CD4-positive, CD25-positive, alpha-beta regulatory T cell (primary cell): ENCODE data around the gene ABI1. TPM values are rescaled to one million over a fixed set of nuclear protein-coding genes. Genes with fewer than 3 reads are reported as not detected.

ENCODE experiments used
- ATAC-seq, 2 donors: fragments of 150-1000 bp; cut with Tn5 transposase; one replicate each; pipeline ENCODE4 v1.10.0; 2021; ENCODE audit warnings: low read depth in 2 of 2, moderate number of reproducible peaks in 2 of 2, moderate library complexity in 1 of 2
- DNase-seq, 3 donors: peaks; one replicate each; pipeline versions ENCODE4 v3.0.0 to v3.0.0-alpha.2; 2012 to 2022; ENCODE audit warnings: mixed read lengths in 1 of 3
- H3K27ac ChIP-seq: one replicate; pipeline ENCODE4 v1.7.0; 2013; ENCODE audit warnings: mild to moderate bottlenecking, low read length; ENCODE audit not compliant: insufficient read depth, poor library complexity, severe bottlenecking
- H3K27me3 ChIP-seq: one replicate; pipeline ENCODE4 v1.7.0; 2013; ENCODE audit warnings: low read length; ENCODE audit not compliant: control insufficient read depth, insufficient read depth
- H3K36me3 ChIP-seq: one replicate; pipeline ENCODE4 v1.7.0; 2013; ENCODE audit warnings: mild to moderate bottlenecking, low read length, moderate library complexity; ENCODE audit not compliant: control insufficient read depth, insufficient read depth
- H3K4me1 ChIP-seq: 2 replicates; pipeline ENCODE4 v1.7.0; 2013; ENCODE audit warnings: mild to moderate bottlenecking, low read length; ENCODE audit not compliant: insufficient read depth, control insufficient read depth, poor library complexity, severe bottlenecking
- H3K4me3 ChIP-seq: one replicate; pipeline ENCODE4 v1.7.0; 2013; ENCODE audit warnings: low read depth, mild to moderate bottlenecking, low read length, moderate library complexity
- H3K9me3 ChIP-seq, 2 experiments: 1 replicate in 1 of 2; 2 replicates in 1 of 2; pipeline ENCODE4 v1.7.0; 2013; ENCODE audit warnings: low read length in 2 of 2, mild to moderate bottlenecking in 1 of 2, moderate library complexity in 1 of 2; ENCODE audit not compliant: control insufficient read depth in 2 of 2
- H3K27ac Mint-ChIP-seq, 3 donors: one replicate each; pipeline ENCODE4 v1.8.0; 2020 to 2022; ENCODE audit warnings: mild to moderate bottlenecking in 3 of 3, mixed read lengths in 3 of 3, moderate library complexity in 2 of 3
- H3K27me3 Mint-ChIP-seq: one replicate; pipeline ENCODE4 v1.8.0; 2022; ENCODE audit warnings: mild to moderate bottlenecking, mixed read lengths
- H3K36me3 Mint-ChIP-seq: one replicate; pipeline ENCODE4 v1.8.0; 2020; ENCODE audit warnings: mixed read lengths
- H3K4me1 Mint-ChIP-seq, 4 donors: one replicate each; pipeline ENCODE4 v1.8.0; 2020 to 2022; ENCODE audit warnings: mixed read lengths in 4 of 4, mild to moderate bottlenecking in 1 of 4
- H3K4me3 Mint-ChIP-seq, 4 donors: one replicate each; pipeline ENCODE4 v1.8.0; 2020 to 2022; ENCODE audit warnings: mild to moderate bottlenecking in 4 of 4, mixed read lengths in 4 of 4, moderate library complexity in 3 of 4
- H3K9me3 Mint-ChIP-seq, 7 donors: one replicate each; pipeline ENCODE4 v1.8.0; 2020 to 2022; ENCODE audit warnings: mixed read lengths in 7 of 7, mild to moderate bottlenecking in 3 of 7, moderate library complexity in 2 of 7
- polyA plus RNA-seq, 4 donors: library from polyadenylated mRNA; unstranded; fragments of 300-500 nt; fragmentation: Illumina TruSeq; gene quantifications; one replicate each; pipeline ENCODE4 v1.2.3, GENCODE V29; 2021
- total RNA-seq: library from RNA; stranded (reverse); gene quantifications from one replicate; pipeline ENCODE4 v1.2.3, GENCODE V29; 2022

The ABI1 gene
- total and polyA plus RNA-seq, 5 donors from 2014 or later, result 94.0 to 123 (median 97.9) TPM

DNA sequence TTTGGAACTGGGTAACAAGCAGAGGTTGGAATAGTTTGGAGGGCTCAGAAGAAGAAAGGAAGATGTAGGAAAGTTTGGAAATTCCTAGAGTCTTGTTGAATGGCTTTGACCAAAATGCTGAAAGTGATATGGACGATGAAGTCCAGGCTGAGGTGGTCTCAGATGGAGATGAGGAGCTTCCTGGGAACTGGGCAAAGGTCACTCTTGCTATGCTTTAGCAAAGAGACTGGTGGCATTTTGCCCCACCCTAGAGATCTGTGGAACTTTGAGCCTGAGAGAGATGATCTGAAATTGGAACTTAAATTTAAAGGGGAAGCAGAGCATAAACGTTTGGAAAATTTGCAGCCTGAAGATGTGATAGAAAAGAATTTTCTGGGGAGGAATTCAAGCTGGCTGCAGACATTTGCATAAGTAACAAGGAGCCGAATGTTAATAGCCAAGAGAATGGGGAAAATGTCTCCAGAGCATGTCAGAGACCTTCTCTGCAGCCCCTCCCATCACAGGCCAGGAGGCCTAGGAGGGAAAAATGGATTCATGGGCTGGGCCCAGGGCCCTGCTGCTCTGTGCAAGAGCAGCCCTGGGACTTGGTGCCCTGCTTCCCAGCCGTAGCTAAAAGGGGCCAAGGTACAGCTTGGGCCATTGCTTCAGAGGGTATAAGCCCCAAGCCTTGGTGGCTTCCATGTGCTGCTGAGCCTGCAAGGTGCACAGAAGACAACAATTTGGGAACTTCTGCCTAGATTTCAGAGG, 159.7 kb downstream of the ABI1 start:
- no peaks in the 10 kb centered on the region for H3K9me3 Mint-ChIP-seq
- Histone ChIP-seq H3K4me1 (peaks cover 20% of the 10 kb centered on the region), H3K9me3 (no peaks in the 10 kb centered on the region), H3K27me3 (no peaks in the 10 kb centered on the region), H3K27ac (no peak overlapping the region), H3K4me3 (no peak overlapping the region), H3K36me3 (peaks cover 3% of the 10 kb centered on the region)
- H3K36me3 Mint-ChIP-seq, result peaks cover 13% of the 10 kb centered on the region
- H3K27me3 Mint-ChIP-seq, result no peaks in the 10 kb centered on the region
- H3K4me1 Mint-ChIP-seq, result peaks cover 23 to 43% (median 35%) of the 10 kb centered on the region in 4 donors
- H3K4me3 Mint-ChIP-seq, result peak overlapping the region in 1 of 4 donors; percentile 20
- peak overlapping the region in 2 of 3 donors; percentile 9 to 66 for H3K27ac Mint-ChIP-seq
- DNase-seq (no peak), ATAC-seq (no peak)

DNA sequence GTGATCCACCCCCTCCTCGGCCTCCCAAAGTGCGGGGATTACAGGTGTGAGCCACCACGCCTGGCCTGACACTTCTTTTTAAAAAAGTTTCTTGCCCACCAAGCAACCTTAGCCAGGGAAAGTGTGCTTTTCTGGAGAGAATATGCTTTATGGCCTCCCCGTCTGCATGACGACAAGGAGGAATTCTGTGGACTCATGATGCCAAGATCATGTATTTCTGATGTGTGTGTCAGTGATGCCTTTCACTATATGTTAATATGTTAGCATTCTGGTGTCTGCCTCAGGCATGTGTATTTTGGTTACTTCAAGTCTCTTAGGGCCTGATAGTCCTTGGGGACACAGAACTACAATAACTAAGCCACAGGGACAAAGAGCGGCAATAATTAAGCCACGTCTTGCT, 161.1 kb downstream of the ABI1 start:
- Mint-ChIP-seq H3K27me3 (no peaks in the 10 kb centered on the region), H3K9me3 (no peaks in the 10 kb centered on the region), H3K4me3 (peak overlapping the region in 3 of 4 donors; percentile 89 to 91 (median 91)), H3K36me3 (peaks cover 8% of the 10 kb centered on the region), H3K27ac (peak overlapping the region in 1 of 3 donors; percentile 92), H3K4me1 (peaks cover 23 to 43% (median 33%) of the 10 kb centered on the region in 4 donors)
- ATAC-seq (no peak), DNase-seq (no peak)
- H3K4me1 ChIP-seq, result peaks cover 20% of the 10 kb centered on the region
- no peaks in the 10 kb centered on the region for H3K9me3 ChIP-seq
- no peaks in the 10 kb centered on the region for H3K27me3 ChIP-seq
- no peak overlapping the region for H3K27ac ChIP-seq
- H3K36me3 ChIP-seq, result peaks cover 3% of the 10 kb centered on the region
- no peak overlapping the region for H3K4me3 ChIP-seq

DNA sequence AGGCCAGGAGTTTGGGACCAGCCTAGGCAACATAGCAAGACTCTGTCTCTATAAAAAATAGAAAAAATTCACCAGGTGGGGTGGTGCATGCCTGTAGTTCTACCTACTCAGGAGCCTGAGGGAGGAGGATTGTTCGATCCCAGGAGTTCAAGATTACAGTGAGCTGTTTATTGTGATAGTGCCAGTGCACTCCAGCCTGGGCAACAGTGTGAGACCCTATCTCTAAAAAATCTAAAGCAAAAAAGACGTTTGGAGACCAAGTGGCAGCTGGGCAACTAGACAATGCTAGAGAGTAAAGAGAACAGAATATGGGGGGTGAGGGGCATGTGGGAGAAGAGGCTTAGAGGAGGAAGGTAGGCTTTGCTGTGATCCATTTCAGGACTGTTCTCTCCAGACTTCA, 161.8 kb downstream of the ABI1 start:
- Histone ChIP-seq H3K36me3 (peaks cover 3% of the 10 kb centered on the region), H3K9me3 (no peaks in the 10 kb centered on the region), H3K4me1 (peaks cover 20% of the 10 kb centered on the region), H3K27ac (no peak overlapping the region), H3K4me3 (no peak overlapping the region), H3K27me3 (no peaks in the 10 kb centered on the region)
- ATAC-seq (no peak), DNase-seq (no peak)
- no peaks in the 10 kb centered on the region for H3K27me3 Mint-ChIP-seq
- H3K36me3 Mint-ChIP-seq, result peaks cover 8% of the 10 kb centered on the region
- H3K27ac Mint-ChIP-seq, result peak overlapping the region in 2 of 3 donors; percentile 46 to 92
- H3K4me3 Mint-ChIP-seq, result peak overlapping the region; percentile 89 to 94 (median 91)
- no peaks in the 10 kb centered on the region for H3K9me3 Mint-ChIP-seq
- peaks cover 23 to 43% (median 33%) of the 10 kb centered on the region in 4 donors for H3K4me1 Mint-ChIP-seq

- peaks cover 8% of the 10 kb centered on the region for H3K36me3 Mint-ChIP-seq
- Histone ChIP-seq H3K9me3 (no peaks in the 10 kb centered on the region), H3K4me3 (peak overlapping the region; percentile 83), H3K27me3 (no peaks in the 10 kb centered on the region), H3K36me3 (peaks cover 3% of the 10 kb centered on the region), H3K27ac (peak overlapping the region; percentile 60), H3K4me1 (peaks cover 20% of the 10 kb centered on the region)
- peaks cover 23 to 43% (median 31%) of the 10 kb centered on the region in 4 donors for H3K4me1 Mint-ChIP-seq
- ATAC-seq, result no peak
- H3K4me3 Mint-ChIP-seq, result peak overlapping the region; percentile 89 to 94 (median 91)
- peak overlapping the region; percentile 90 to 92 (median 90) for H3K27ac Mint-ChIP-seq
- peaks cover 3% of the 10 kb centered on the region for H3K27me3 Mint-ChIP-seq
- H3K9me3 Mint-ChIP-seq, result no peaks in the 10 kb centered on the region
- no peak for DNase-seq
Measured at GRCh38 chr10:26697922-26698608, 162.7 kb downstream of the ABI1 start.

GRCh38 chr10:26697163-26697921, 163.4 kb downstream of the ABI1 start, which contains the start of gene PDSS1:
Gene PDSS1, plus strand, starts transcription at chr10:26697701. Its CDS starts 11 bp downstream, at chr10:26697712.
- Histone ChIP-seq H3K4me3 (peak within 1 kb of the TSS; percentile 88), H3K4me1 (peaks cover 20% of the 10 kb centered on the region), H3K36me3 (peaks cover 3% of the 10 kb centered on the region), H3K27me3 (no peaks in the 10 kb centered on the region), H3K9me3 (no peaks in the 10 kb centered on the region), H3K27ac (peak within 1 kb of the TSS; percentile 60)
- H3K4me3 Mint-ChIP-seq, result peak within 1 kb of the TSS; percentile 94 to 98 (median 96)
- DNase-seq, result peak; percentile 46 to 88 (median 60)
- H3K9me3 Mint-ChIP-seq, result no peaks in the 10 kb centered on the region
- H3K36me3 Mint-ChIP-seq, result peaks cover 5% of the 10 kb centered on the region
- peaks cover 19 to 43% (median 28%) of the 10 kb centered on the region in 4 donors for H3K4me1 Mint-ChIP-seq
- ATAC-seq, result peak; percentile 65 to 74
- H3K27me3 Mint-ChIP-seq, result peaks cover 6% of the 10 kb centered on the region
- H3K27ac Mint-ChIP-seq, result peak within 1 kb of the TSS; percentile 92 to 96 (median 93)

DNA sequence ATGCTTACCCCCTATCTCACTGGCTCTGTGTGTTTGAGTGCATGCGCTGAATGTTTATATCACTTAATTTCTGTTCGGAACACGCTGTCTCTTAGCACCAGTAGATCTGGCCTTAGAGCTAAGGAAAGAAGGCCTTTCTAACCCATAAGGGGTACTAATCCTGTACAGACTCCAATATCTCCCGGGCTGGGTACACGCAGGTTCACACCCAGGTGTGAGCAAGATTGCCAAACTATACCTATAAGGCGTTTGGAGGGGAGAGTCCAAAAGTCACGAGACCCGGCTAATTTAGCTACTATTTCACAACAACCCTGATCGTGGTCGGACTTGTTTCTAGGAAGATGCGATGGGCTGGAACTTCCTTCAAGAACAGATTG, 164.0 kb downstream of the ABI1 start:
- ATAC-seq, result no peak
- H3K27ac Mint-ChIP-seq, result peak overlapping the region; percentile 92 to 96 (median 93)
- Histone ChIP-seq H3K27ac (peak overlapping the region; percentile 60), H3K36me3 (no peaks in the 10 kb centered on the region), H3K9me3 (no peaks in the 10 kb centered on the region), H3K27me3 (peaks cover under 1% of the 10 kb centered on the region), H3K4me1 (peaks cover 20% of the 10 kb centered on the region), H3K4me3 (peak overlapping the region; percentile 88)
- H3K4me1 Mint-ChIP-seq, result peaks cover 15 to 43% (median 23%) of the 10 kb centered on the region in 4 donors
- peaks cover 8% of the 10 kb centered on the region for H3K27me3 Mint-ChIP-seq
- H3K4me3 Mint-ChIP-seq, result peak overlapping the region; percentile 94 to 98 (median 96)
- DNase-seq, result no peak
- no peaks in the 10 kb centered on the region for H3K36me3 Mint-ChIP-seq
- no peaks in the 10 kb centered on the region for H3K9me3 Mint-ChIP-seq
